ENCODE data around the gene PRDM13. TPM values are rescaled to one million over a fixed set of nuclear protein-coding genes. Genes with fewer than 3 reads are reported as not detected.

Gene PRDM13
- total and polyA plus RNA-seq, 2 of the 13 experiments (the other 11 are each of a cell fraction or from before 2014, with no cell fraction given) = not detected

- no peak for TF ChIP-seq RAD21 (CRISPR knock-in tag; IDR thresholded peaks at IDR 0.05)
- TF ChIP-seq RFX5 (IDR thresholded peaks at IDR 0.05; ENCODE audit: low read depth, low read length) = peak; percentile 83; the same call in 1 of the 2 replicates
- TF ChIP-seq ZNF24 (IDR thresholded peaks at IDR 0.05) = no peak
- ATAC-seq = no peak
- CTCF ChIA-PET (ENCODE audit: low intra/inter-chr PET ratio, low total read pairs) = no interaction called here
- no peaks in the 10 kb centered on the region; a peak in 1 of 5 replicates for H3K27me3 ChIP-seq (ENCODE audit: control insufficient read depth in 1 of 2, insufficient read depth in 2 of 2, low read length in 2 of 2)
- no peaks in the 10 kb centered on the region for H3K4me1 ChIP-seq (ENCODE audit: insufficient read depth, low read length)
- POLR2A ChIA-PET = no interaction called here
- no TSS peak for BruUV-seq (replicated peaks)
- no peaks in the 10 kb centered on the region for H4K20me1 ChIP-seq (ENCODE audit: insufficient read depth, low read length)
- intact Hi-C loops (cut with micrococcal nuclease; ENCODE audit: unreplicated experiment) (no loop called here), in situ Hi-C loops (cut with HindIII; ENCODE audit: extremely low pct_ligation_motif_present, low pct_unique_long_range_greater_than_20kb) (no loop called here)
- no peak overlapping the region for H3K9ac ChIP-seq (ENCODE audit: insufficient read depth, low read depth, low read length)
- no peak overlapping the region for H3K27ac ChIP-seq (ENCODE audit: extremely low read length, insufficient read depth, low read length)
- no peak overlapping the region for H3K4me3 ChIP-seq (replicated peaks in 1 of 3; ENCODE audit: insufficient read depth in 1 of 3, low read depth in 2 of 3, low read length in 3 of 3)
- DNase-seq (ENCODE audit: low spot score) = no peak
- no peak overlapping the region for H3K4me2 ChIP-seq (ENCODE audit: low read depth, low read length)
- no peaks in the 10 kb centered on the region for H3K36me3 ChIP-seq (replicated peaks in 1 of 2; ENCODE audit: control insufficient read depth in 1 of 2, insufficient read depth in 2 of 2, low read length in 2 of 2)
- no peaks in the 10 kb centered on the region for H3K79me2 ChIP-seq (ENCODE audit: insufficient read depth, low read length)
- no peaks in the 10 kb centered on the region for H3K9me3 ChIP-seq (ENCODE audit: low read length)
- no peak overlapping the region for H2AFZ ChIP-seq (ENCODE audit: low read length)
- no peak for FAIRE-seq
- WGBS (ENCODE audit: low lambda C conversion rate) = 3% methylated on average over 2 of the region's 2 CpGs
These were observed 32.5 kb upstream of the PRDM13 start for GRCh38 chr6:99573980-99574617.

DNA sequence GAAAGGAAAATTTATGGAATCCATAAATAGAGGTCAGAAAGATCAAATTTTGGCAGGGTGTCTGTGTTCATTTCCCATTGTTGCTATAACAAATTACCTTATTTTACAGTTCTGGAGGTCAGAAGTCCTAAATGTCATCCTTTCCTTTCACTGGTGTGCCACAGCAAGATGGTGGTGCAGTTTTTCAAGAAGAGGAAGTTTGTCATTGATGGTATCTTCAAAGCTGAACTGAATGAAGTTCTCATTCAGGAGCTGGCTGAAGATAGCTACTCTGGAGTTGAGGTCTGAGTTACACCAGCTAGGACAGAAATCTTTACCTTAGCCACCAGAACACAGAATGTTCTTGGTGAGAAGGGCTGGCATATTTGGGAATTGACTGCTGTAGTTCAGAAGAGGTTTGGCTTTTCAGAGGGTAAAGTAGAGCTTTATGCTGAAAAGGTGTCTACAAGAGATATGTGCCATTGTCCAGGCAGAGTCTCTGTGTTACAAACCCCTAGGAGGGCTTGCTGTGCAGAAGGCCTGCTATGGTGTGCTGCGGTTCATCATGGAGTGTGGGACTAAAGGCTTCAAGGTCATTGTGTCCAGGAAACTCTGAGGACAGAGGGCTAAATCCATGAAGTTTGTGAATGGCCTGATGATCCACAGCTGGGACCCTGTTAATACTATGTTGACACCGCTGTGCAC, 30.9 kb upstream of the PRDM13 start:
- no TSS peak for BruUV-seq (replicated peaks)
- DNase-seq (ENCODE audit: low spot score) (no peak), ATAC-seq (no peak), FAIRE-seq (no peak)
- H3K9me3 ChIP-seq (ENCODE audit: low read length) = no peaks in the 10 kb centered on the region
- H3K9ac ChIP-seq (ENCODE audit: insufficient read depth, low read depth, low read length) = no peak overlapping the region
- no peak overlapping the region for H3K4me2 ChIP-seq (ENCODE audit: low read depth, low read length)
- WGBS (ENCODE audit: low lambda C conversion rate) = 14% methylated on average over 1 of the region's 2 CpGs
- H4K20me1 ChIP-seq (ENCODE audit: insufficient read depth, low read length) = no peaks in the 10 kb centered on the region
- CTCF ChIA-PET (ENCODE audit: low intra/inter-chr PET ratio, low total read pairs) = no interaction called here
- no peak overlapping the region for H3K4me3 ChIP-seq (replicated peaks in 1 of 3; ENCODE audit: insufficient read depth in 1 of 3, low read depth in 2 of 3, low read length in 3 of 3)
- H3K27ac ChIP-seq (ENCODE audit: extremely low read length, insufficient read depth, low read length) = no peak overlapping the region
- POLR2A ChIA-PET = no interaction called here
- no peaks in the 10 kb centered on the region for H3K36me3 ChIP-seq (replicated peaks in 1 of 2; ENCODE audit: control insufficient read depth in 1 of 2, insufficient read depth in 2 of 2, low read length in 2 of 2)
- no peaks in the 10 kb centered on the region; a peak in 1 of 5 replicates for H3K27me3 ChIP-seq (ENCODE audit: control insufficient read depth in 1 of 2, insufficient read depth in 2 of 2, low read length in 2 of 2)
- H3K4me1 ChIP-seq (ENCODE audit: insufficient read depth, low read length) = no peaks in the 10 kb centered on the region
- intact Hi-C loops (cut with micrococcal nuclease; ENCODE audit: unreplicated experiment) (no loop called here), in situ Hi-C loops (cut with HindIII; ENCODE audit: extremely low pct_ligation_motif_present, low pct_unique_long_range_greater_than_20kb) (loop anchor here (5.0 kb wide), 1 partner anchor 172 kb away; no protein-coding TSS in a partner anchor)
- H2AFZ ChIP-seq (ENCODE audit: low read length) = no peak overlapping the region
- no peaks in the 10 kb centered on the region for H3K79me2 ChIP-seq (ENCODE audit: insufficient read depth, low read length)
- TF ChIP-seq EEA1 (CRISPR knock-in tag; IDR thresholded peaks at IDR 0.05; ENCODE audit: borderline replicate concordance) = no peak
- TF ChIP-seq MLX (CRISPR knock-in tag; IDR thresholded peaks at IDR 0.05) = no peak
- TF ChIP-seq, protein P1, sequence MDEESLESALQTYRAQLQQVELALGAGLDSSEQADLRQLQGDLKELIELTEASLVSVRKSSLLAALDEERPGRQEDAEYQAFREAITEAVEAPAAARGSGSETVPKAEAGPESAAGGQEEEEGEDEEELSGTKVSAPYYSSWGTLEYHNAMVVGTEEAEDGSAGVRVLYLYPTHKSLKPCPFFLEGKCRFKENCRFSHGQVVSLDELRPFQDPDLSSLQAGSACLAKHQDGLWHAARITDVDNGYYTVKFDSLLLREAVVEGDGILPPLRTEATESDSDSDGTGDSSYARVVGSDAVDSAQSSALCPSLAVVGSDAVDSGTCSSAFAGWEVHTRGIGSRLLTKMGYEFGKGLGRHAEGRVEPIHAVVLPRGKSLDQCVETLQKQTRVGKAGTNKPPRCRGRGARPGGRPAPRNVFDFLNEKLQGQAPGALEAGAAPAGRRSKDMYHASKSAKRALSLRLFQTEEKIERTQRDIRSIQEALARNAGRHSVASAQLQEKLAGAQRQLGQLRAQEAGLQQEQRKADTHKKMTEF (CRISPR knock-in tag; IDR thresholded peaks at IDR 0.05) = no peak
- TF ChIP-seq KLF12 (CRISPR knock-in tag; IDR thresholded peaks at IDR 0.05; ENCODE audit: borderline replicate concordance) = no peak
- no peak for TF ChIP-seq ELF3 (CRISPR knock-in tag; IDR thresholded peaks at IDR 0.05)

All from HepG2 (cell line).